Pericardium fibroblast (primary cell): Measurements from ENCODE around the gene PLSCR4. TPM values are rescaled to one million over a fixed set of nuclear protein-coding genes. Genes with fewer than 3 reads are reported as not detected.

Experiments used
- total RNA-seq: library from RNA; depleted of rRNA; stranded (reverse); fragments of >200 nt; gene quantifications from 2 replicates; pipeline ENCODE4 v1.2.3, GENCODE V29; 2015

The PLSCR4 gene
- total RNA-seq, result 65.5 and 162 TPM in 2 replicates

GRCh38 chr3:146250449-146251382 is at the start of gene PLSCR4:
PLSCR4 (minus strand) TSS chr3:146251105; CDS start chr3:146222071, 29,034 bp downstream.

DNA sequence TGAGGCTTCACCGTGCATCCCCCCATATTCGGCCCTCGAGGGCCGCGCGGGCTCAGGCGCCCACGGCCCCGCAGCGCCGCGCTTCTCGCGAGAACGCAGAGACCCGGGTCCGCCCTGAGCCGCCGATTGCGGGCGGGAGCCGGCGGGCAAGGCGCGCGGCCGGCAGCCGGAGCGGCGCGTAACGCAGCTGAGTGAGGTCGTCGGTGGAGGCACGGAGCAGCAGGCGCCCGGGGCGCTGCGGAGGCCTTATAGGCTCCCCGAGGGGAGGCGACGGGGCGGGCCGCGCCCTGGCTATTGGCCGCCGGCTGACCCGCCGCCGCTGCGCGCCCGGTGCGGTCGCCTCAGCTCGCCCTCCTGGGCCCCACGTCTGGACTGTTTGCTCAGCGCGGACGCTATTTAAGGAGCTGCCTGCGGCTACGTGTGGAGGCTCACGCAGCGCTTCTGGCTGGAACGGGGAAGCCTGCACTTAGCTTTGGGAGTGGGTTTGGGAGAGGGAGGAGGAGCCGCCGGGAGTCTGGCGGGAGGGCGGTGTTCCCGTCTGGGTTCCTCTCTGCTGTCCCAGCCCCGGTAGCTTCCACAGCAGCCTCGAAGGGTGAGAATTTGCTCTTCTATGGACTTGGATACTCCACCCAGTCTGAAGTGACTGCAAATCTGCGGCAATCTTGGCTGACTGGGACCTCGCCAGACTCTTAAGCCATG is 89.8 kb downstream of the PLSCR4 start, which contains the start of gene PLOD2:
Gene PLOD2 (minus strand): TSS at position 221 of the 699 bp plus-strand sequence. CDS start 195 bp downstream, at position 26.

Other genes with a start within 250 kb of the PLSCR4 start
- gene PLOD2, start 89.9 kb downstream of the PLSCR4 start, total RNA-seq, result 104 and 160 TPM in 2 replicates
- not detected in 2 replicates for gene PLSCR2, start 218.5 kb upstream of the PLSCR4 start, total RNA-seq